WERI-Rb-1 (cell line): ENCODE measurements around the gene RIC3.

Experiments used
- DNase-seq: peaks from one replicate; pipeline ENCODE4 v3.0.0-alpha.2; 2020
- H3K27ac ChIP-seq: fragments of 250-450 bp; sonication (Bioruptor Pico); 2 replicates; pipeline ENCODE4 v1.5.1; 2020; ENCODE audit warnings: mild to moderate bottlenecking, moderate library complexity
- H3K27me3 ChIP-seq: fragments of 250-450 bp; sonication (Bioruptor Pico); 2 replicates; pipeline ENCODE4 v1.5.1; 2021; ENCODE audit warnings: mild to moderate bottlenecking, low read depth, moderate library complexity; ENCODE audit not compliant: insufficient read depth, severe bottlenecking
- H3K36me3 ChIP-seq: fragments of 250-450 bp; sonication (Bioruptor Pico); 2 replicates; pipeline ENCODE4 v1.5.1; 2020; ENCODE audit warnings: mild to moderate bottlenecking, moderate library complexity
- H3K4me3 ChIP-seq: 2 replicates; pipeline ENCODE4 v1.5.1; 2011; ENCODE audit warnings: low read depth, mild to moderate bottlenecking, control low read depth, low read length
- H3K9me3 ChIP-seq: fragments of 250-450 bp; sonication (Bioruptor Pico); 2 replicates; pipeline ENCODE4 v1.5.1; 2021; ENCODE audit warnings: mild to moderate bottlenecking, moderate library complexity; ENCODE audit not compliant: severe bottlenecking
- TF ChIP-seq, protein P1 (sequence below): IDR thresholded peaks from 2 replicates; pipeline ENCODE4 v1.5.1; 2011; ENCODE audit warnings: low read depth, mild to moderate bottlenecking, control low read depth, inconsistent platforms, low read length

The RIC3 gene

DNA sequence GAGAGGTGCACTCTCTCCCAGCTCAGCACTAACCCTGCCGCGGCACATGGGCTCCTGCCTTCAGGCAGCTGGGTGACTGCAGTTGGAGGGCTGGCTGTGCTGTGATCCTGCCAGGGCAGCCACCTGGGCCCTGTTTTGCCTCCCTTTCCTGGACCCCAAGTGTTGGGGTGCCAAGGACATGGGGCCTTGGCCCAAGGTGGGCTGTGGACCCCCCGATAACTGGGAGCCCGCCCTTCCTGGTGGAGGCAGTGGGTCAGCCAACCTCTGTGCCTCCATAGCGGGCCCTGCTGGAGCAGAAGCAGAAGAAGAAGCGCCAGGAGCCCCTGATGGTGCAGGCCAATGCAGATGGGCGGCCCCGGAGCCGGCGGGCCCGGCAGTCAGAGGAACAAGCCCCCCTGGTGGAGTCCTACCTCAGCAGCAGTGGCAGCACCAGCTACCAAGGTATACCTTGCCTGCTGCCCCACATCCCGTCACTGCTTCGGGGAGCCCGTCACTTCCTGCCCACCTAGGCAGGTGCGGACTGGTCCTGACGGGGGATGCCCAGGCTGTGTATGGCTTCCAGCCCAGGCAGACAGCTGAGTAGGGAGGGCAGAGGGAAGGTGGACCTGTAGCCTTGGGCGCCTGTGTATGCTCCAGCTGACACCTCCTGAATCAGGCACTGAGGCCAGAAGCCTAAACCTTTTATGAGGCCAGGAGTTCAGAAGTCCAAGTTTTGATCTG is 78.9 kb downstream of the RIC3 start:
- H3K4me3 ChIP-seq: no peak overlapping the region
- no peak overlapping the region for H3K27ac ChIP-seq
- peaks cover 17% of the 10 kb centered on the region for H3K36me3 ChIP-seq
- DNase-seq: no peak
- no peaks in the 10 kb centered on the region for H3K9me3 ChIP-seq
- no peaks in the 10 kb centered on the region for H3K27me3 ChIP-seq
- TF ChIP-seq, protein P1, sequence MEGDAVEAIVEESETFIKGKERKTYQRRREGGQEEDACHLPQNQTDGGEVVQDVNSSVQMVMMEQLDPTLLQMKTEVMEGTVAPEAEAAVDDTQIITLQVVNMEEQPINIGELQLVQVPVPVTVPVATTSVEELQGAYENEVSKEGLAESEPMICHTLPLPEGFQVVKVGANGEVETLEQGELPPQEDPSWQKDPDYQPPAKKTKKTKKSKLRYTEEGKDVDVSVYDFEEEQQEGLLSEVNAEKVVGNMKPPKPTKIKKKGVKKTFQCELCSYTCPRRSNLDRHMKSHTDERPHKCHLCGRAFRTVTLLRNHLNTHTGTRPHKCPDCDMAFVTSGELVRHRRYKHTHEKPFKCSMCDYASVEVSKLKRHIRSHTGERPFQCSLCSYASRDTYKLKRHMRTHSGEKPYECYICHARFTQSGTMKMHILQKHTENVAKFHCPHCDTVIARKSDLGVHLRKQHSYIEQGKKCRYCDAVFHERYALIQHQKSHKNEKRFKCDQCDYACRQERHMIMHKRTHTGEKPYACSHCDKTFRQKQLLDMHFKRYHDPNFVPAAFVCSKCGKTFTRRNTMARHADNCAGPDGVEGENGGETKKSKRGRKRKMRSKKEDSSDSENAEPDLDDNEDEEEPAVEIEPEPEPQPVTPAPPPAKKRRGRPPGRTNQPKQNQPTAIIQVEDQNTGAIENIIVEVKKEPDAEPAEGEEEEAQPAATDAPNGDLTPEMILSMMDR: no peak

DNA sequence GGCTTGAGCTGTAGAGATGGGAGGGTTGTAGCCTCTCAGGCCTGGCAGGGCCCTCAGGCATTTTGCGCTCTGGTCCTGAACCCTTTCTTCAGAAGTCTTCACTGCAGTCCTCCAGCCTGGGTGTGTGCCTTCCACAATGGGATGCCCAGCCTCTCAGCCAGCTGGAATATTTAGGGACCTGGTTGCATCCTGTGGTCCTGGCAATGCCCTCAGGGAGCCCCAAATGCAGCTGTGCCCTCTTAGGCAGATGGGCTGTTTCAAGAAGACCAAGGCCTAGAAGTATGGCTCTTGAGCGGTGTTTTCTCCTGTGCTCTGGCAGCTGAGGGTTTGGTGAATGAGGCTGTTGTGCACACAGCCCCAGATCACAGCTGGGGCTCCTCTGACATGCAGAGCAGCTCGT is 81.1 kb downstream of the RIC3 start:
- DNase-seq: no peak
- peaks cover 4% of the 10 kb centered on the region; the same call in 1 of the 2 replicates for H3K36me3 ChIP-seq
- H3K4me3 ChIP-seq: no peak overlapping the region
- H3K27ac ChIP-seq: no peak overlapping the region
- H3K9me3 ChIP-seq: no peaks in the 10 kb centered on the region
- TF ChIP-seq, protein P1: no peak
- H3K27me3 ChIP-seq: no peaks in the 10 kb centered on the region

GRCh38 chr11:8087185-8087584 is 81.6 kb downstream of the RIC3 start:
- no peak overlapping the region for H3K4me3 ChIP-seq
- H3K9me3 ChIP-seq: no peaks in the 10 kb centered on the region
- DNase-seq: no peak
- H3K27me3 ChIP-seq: no peaks in the 10 kb centered on the region
- peaks cover 4% of the 10 kb centered on the region; the same call in 1 of the 2 replicates for H3K36me3 ChIP-seq
- TF ChIP-seq, protein P1: peak; percentile 57; the same call in 1 of the 2 replicates
- no peak overlapping the region for H3K27ac ChIP-seq

DNA sequence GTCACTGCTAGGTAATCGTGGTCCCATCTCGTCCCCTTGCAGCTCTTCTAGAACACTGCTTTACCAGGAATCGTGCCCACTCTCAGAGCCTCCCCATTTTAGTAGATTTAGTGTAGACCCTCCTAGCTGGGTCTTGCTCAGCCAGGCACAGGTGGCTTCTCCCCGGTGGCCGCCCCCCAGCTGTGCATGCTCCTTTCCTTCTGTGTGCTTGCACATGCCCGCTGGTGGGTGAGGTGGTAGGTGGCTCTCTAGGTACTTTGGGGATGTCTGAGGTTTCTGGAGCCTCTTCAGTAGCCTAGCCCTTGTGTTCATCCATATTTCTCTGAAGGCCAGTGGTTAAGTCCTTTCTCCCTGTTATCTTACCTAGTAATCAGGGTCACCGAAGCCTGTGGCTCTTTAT is 82.3 kb downstream of the RIC3 start:
- no peak for DNase-seq
- no peak overlapping the region for H3K4me3 ChIP-seq
- no peak overlapping the region for H3K27ac ChIP-seq
- H3K9me3 ChIP-seq: no peaks in the 10 kb centered on the region
- no peaks in the 10 kb centered on the region for H3K27me3 ChIP-seq
- no peaks in the 10 kb centered on the region for H3K36me3 ChIP-seq
- TF ChIP-seq, protein P1: no peak

DNA sequence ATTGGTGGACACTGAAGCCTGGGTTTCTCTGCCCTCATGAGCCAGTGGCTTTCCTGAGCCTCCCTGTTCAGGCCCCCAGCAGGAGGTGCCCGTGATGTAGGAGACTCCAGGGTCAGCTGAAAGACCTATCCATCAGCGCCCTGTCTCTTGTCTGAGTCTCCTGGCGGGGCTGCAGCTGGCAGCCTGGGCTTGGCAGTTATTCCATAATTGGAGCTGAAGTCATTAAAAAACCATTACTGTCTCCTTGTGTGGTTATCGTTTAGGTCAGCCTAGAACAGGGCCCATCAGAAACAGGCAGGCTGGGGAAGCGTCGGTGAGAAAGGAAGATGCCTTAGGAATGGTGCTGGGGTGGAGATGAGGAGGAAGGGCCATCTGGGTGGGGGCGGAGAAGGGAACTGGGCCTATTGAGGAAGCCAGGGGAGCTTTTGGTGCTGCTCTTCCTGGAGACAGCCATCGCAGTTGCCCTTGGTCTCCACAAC is 82.8 kb downstream of the RIC3 start:
- TF ChIP-seq, protein P1: no peak
- Histone ChIP-seq H3K27ac (no peak overlapping the region), H3K4me3 (no peak overlapping the region), H3K27me3 (no peaks in the 10 kb centered on the region), H3K9me3 (no peaks in the 10 kb centered on the region), H3K36me3 (no peaks in the 10 kb centered on the region)
- DNase-seq: no peak
